ENCODE data around the gene EMID1. TPM values are rescaled to one million over a fixed set of nuclear protein-coding genes. Genes with fewer than 3 reads are reported as not detected.
A peak's percentile ranks its signal among the peaks of the same experiment; 100 is the strongest.

Gene EMID1
- total RNA-seq, 1 donor from 2014 or later, result 18.5 TPM

DNA sequence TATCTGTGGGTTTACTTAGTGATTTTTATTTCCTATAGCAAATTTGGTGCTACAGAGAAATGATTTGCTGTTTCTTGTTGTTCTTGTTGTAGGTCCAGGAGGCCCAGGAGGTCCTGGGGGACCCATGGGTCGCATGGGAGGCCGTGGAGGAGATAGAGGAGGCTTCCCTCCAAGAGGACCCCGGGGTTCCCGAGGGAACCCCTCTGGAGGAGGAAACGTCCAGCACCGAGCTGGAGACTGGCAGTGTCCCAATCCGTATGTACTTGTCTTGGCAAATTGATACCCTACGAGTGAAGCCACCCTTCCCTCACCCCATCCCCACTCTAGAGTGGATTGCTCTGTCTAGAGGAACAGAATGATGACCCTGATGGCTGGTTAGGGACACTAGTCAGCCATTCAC is 92.9 kb downstream of the EMID1 start:
- DNase-seq, result no peak

DNA sequence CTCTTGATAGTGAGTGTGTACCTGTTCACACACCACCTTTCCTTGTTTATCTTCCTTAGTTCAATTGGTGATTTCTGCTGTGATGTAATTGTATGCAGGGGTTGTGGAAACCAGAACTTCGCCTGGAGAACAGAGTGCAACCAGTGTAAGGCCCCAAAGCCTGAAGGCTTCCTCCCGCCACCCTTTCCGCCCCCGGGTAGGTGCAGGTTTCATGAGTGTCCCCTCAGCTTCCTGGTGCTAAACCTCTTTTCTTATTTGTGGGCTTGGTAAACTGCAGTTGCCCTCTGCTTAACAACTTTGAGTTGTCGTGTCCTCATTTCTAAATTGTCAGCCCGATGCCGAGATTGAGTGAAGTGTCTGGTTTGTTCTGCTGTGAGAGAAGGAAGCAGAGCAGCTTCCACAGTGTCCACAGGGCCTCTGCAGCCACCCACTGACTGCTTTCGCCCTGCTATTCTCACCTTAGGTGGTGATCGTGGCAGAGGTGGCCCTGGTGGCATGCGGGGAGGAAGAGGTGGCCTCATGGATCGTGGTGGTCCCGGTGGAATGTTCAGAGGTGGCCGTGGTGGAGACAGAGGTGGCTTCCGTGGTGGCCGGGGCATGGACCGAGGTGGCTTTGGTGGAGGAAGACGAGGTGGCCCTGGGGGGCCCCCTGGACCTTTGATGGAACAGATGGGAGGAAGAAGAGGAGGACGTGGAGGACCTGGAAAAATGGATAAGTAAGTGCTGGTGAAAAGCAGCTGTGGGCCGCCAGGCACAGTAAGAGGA is 93.6 kb downstream of the EMID1 start:
- DNase-seq, result no peak

DNA sequence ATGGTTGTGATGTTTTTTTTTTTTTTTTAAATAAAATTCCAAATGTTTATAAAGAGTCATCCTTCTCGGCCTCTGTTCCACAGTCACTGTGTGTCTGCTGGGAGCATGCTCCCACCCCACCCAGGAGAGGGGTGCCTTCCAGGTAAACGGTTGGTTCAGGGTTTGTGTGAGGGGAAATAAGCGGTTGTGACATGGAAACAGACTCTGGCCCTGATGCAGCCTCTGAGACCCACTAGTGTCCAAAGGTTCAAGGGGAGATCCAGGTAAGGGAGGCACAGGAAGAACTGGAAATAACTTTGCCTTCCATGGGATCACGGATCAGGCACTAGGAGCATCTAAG is 94.7 kb downstream of the EMID1 start:
- DNase-seq, result no peak

DNA sequence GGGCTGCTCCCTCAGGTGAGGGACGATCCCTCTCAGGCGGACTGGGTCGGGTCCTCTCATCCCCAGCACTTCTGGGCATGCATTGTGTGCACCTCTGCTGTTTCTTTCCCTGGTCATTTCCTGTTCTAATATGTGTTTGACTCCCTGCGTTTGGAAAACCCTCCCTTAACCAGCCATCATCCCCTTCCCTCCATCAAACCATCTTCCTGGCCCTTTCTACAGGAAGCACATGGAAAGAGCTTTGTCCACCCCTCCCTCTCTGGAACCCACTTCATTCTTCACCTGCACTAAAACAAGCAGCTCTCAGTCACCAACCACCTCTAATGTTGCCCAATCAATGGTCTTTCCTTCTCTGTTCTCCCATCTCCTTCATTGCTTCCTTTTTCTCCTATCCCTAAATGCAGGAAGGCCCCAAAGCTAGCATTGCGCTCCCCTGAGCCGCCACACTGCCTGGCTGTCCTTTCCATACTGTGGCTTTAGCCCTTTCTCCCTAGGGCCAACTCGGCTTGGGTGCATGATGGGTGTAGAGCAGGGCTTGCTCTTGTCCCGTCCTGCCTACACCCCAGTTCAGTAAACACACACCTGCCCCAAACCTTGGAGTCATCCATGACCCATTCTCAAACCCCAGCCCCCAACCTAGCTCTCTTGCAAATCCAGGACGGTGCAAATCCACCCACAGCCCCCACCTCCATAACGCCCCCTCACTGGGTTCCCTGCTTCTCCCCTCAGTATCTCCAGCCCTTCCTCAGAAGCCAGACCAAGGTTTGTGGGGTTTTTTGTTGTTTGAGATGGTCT is 95.3 kb downstream of the EMID1 start:
- DNase-seq, result no peak

DNA sequence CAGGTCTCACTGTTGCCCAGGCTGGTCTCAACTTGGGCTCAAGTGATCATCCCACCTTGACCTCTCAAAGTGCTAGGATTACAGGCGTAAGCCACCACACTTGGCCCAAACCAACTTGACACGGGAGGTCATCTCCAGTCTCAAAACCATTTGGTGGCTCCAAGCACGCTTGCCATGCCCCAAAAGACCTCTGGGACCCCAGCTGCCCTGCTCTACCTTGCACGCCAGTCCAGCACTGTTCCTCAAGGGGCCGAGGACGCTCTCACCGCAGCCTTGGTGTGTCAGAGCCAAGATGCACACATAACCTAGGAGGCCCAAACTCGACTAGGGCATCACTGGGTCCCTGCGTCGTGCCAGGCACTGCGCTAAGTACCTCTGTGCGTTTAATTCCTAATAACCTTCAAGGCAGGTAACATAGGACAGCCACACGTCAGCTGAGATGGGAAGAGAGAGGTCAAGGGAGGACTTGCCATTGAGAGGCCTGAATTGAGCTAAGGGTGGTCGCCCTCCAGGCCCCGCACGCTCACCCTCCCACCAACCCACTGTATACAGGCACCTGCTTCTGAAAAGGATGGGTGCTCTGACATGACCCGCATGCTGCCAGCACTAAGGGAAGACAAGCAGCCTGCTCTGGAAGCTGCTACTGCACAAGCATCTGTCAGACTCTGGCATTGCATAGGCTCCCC is 96.2 kb downstream of the EMID1 start:
- no peak for DNase-seq

DNA sequence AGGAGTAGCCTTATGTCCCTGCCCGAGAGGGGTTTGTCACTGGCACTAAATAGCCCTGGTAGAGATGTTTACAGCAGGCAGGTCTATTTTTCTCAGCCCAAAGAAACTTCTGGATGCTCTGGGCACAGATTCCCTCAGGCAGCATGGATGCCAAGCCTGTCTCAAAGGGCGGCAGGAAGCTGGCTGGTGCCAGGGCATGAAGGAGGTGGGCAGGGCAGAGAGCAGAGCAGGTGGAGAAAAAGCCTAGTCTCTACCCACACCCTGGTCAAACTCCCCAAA is 96.6 kb downstream of the EMID1 start:
- DNase-seq, result no peak

DNA sequence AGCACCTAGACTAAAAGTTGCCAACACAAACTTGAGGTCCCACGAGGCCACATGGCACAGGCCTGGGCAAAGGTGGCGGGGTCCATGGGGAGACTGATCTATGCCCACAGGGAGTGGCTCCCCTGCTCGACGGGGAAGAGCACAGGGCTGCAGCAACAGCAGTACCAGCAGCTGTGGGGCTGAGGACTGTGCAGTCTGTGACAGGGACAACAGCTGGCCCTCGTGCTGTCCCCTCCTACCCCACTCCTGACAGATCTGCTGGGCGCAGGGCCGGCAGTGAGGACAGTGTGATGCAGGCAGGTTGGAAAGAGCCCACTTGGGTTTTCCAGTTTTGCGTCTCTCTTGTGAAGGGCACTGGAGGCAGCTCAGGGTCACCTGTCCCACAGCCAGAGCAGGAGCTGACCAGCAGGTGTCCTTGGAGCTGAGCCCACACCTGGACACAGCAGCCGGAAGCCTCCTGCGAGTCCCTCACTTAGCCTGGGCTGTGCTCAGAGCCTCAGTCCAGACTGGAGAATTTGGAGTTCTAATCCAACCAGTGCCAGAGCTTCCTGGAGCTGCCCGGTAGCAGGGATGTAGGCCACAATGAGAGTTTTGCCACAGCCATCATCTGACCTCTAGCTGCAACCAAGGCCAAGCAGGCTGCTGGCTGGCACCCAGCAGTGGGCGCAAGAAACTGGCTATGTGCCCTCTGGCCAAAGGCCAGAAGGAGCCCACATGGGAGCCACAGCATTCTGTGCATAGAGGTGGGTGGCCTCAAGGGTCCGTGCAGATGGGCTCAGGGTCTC is 97.2 kb downstream of the EMID1 start:
- DNase-seq, result no peak

DNA sequence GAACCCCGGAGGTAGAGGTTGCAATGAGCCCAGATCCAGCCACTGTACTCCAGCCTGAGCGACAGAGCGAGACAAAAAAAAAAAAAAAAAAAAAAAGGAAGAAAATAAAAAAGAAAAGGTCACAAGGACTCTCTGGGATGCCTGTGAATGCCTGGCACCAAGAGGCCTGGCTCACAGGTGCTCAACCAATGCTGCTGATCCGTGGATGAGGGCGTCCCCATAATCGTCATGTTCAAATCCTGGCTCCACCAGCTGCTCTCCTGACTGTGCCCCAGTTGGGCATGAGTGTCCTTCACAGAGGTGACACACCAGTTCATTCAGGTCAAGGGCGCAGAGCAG is 100.1 kb downstream of the EMID1 start:
- DNase-seq, result no peak

DNA sequence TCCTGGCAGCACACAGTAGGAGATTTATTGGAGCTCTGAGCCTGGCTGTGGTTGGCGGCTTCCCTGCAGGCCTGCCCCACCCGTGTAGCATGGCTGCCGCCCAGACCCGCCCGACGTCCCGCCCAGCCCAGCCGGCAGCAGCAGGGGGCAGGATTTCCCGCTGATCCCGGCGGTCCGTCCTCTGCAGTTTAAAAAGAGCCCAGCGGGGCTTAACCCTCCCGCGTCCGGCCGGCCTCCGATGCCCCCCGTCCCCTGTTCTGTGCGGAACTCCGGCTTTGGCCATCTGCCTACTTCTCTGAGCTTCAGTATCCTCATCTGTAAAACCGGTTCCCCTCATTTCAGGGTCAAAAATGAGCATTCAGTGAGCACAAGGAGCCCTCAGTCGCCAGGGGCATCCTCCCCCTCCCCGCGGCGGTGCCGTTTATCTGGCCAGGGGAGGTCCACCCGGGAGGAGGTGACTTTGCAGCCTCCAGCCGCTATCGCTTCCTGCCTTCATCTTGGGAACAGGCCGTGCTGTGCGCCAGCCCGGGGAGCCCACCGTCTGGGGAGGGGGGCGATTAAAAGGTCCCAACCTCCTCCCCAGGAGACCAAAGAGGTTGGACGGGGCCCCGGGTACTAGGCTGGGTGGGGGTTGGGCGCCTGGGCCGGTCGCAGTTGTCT is 100.6 kb downstream of the EMID1 start, which contains the start of gene GAS2L1:
Gene GAS2L1, plus strand, starts transcription at position 476 of the 660 bp plus-strand sequence. CDS start 1,456 bp downstream, outside the sequence.
- DNase-seq, result peak; percentile 84

DNA sequence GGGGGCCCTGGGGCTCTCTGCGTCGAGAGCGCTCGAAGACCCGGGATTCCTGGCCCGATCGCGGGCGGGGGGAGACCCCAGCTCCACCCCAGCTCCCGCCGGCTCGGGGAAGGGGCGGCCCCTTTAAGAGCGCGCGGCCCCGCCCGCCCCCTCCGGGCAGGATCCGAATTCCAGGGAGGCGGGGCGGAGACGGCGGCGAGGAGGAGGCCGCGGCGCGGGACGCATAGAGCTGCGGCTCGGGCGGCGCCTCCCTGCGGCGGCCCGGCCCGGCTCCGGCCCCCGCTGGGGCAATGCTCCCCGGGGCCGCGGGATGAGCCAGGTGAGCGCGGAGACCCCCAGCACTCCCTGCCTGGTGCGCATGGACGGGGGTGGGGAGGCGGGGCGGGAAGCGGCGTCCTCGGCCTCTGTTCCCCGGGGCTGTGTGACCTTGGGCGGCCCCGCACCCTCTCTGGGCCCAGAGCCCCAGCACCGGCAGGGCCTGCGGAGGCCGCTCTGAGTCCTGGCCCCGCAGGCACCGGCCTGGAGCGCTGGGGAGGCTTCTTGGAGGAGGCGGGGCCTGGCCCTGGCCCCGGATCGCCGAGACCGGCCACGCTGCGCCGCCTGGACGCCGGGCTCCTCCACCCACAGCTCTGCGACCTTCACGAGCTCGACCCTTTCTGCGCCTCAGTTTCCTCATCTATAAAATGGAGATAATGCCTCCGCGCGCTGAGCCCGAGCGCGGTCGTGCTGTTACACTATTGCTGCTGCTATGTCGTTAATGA is 101.3 kb downstream of the EMID1 start:
- peak; percentile 67 for DNase-seq

DNA sequence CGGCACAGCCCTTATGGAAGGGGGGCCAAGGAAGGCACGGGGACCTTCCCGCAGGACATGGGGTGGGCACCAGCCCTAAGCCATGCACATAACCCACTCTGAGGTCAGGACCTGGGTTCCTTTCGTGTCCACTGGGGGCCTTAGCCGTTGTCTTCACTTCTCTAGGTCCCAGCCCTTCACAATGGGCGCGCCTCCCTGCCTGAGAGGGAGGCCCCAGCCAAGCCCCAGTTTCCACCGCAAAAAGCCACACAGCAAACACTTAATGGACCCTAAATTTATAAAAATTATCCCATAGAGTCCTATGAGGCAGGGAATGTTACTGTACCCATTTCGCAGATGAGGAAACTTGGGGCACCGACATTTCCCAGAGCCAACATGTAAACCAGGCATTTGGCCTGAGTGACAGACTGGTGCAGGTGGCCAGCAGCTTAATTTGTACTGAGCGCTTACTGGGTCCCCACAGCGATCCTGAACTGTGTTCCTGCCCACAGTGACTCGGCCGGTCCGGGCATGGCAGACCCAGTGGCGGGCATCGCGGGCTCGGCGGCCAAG is 102.0 kb downstream of the EMID1 start:
- DNase-seq, result no peak

DNA sequence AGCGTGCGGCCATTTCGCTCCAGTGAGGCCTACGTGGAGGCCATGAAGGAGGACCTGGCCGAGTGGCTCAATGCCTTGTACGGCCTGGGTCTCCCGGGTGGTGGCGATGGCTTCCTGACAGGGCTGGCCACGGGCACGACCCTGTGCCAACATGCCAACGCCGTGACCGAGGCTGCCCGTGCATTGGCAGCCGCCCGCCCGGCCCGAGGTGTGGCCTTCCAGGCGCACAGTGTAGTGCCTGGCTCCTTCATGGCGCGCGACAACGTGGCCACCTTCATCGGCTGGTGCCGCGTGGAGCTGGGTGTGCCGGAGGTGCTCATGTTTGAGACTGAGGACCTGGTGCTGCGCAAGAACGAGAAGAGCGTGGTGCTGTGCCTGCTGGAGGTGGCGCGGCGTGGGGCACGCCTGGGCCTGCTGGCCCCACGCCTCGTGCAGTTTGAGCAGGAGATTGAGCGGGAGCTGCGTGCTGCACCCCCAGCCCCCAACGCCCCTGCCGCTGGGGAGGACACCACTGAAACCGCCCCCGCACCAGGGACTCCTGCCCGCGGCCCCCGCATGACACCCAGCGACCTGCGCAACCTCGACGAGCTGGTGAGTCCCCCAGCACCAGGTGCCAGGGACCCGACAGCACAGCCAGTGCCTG is 102.6 kb downstream of the EMID1 start:
- DNase-seq, result no peak

DNA sequence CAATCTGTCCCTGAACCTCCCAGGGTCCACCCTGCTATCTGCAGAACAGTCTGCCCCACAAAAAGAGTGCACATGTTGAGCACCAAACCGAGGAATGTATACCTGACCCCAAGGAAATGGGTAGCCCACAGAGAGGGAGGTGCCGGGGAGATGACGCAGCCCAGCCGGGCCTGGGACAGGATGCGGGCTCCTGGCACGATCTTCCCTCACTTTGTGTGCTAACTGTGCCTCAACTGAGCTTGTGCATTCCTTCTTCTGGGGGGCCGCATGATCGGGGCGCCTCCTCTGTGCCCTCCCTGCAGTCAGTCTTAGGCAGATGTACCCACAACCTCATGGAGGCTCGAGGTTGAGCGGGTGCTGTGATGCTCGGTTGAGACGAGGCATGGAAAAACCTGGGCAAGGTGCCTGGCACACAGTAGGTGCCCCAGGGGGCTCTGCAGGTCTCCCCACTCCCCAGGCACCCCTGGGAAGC is 103.1 kb downstream of the EMID1 start:
- no peak for DNase-seq

Small RNA genes lying within 50 kb of the gene (small RNA-seq; reads per million reads assigned to genes)
- not detected for gene RNU6-1219P (ENCODE audit: low replicate concordance)

Other genes with a start within 250 kb of the EMID1 start
- 0.20 TPM for gene C22orf31, start 144.1 kb upstream of the EMID1 start, total RNA-seq
- gene KREMEN1, start 132.9 kb upstream of the EMID1 start, total RNA-seq, result 30.4 TPM
- 9.0 TPM for gene RHBDD3, start 62.1 kb downstream of the EMID1 start, total RNA-seq
- 117 TPM for gene EWSR1, start 62.4 kb downstream of the EMID1 start, total RNA-seq
- gene GAS2L1, start 100.8 kb downstream of the EMID1 start, total RNA-seq, result 5.7 TPM
- 0.39 TPM for gene RASL10A, start 109.8 kb downstream of the EMID1 start, total RNA-seq
- 27.0 TPM for gene AP1B1, start 182.7 kb downstream of the EMID1 start, total RNA-seq
- gene RFPL1, start 232.7 kb downstream of the EMID1 start, total RNA-seq, result not detected